Measurements from ENCODE around the gene CXXC4.
A peak's percentile ranks its signal among the peaks of the same experiment; 100 is the strongest.

CXXC4 gene

DNA sequence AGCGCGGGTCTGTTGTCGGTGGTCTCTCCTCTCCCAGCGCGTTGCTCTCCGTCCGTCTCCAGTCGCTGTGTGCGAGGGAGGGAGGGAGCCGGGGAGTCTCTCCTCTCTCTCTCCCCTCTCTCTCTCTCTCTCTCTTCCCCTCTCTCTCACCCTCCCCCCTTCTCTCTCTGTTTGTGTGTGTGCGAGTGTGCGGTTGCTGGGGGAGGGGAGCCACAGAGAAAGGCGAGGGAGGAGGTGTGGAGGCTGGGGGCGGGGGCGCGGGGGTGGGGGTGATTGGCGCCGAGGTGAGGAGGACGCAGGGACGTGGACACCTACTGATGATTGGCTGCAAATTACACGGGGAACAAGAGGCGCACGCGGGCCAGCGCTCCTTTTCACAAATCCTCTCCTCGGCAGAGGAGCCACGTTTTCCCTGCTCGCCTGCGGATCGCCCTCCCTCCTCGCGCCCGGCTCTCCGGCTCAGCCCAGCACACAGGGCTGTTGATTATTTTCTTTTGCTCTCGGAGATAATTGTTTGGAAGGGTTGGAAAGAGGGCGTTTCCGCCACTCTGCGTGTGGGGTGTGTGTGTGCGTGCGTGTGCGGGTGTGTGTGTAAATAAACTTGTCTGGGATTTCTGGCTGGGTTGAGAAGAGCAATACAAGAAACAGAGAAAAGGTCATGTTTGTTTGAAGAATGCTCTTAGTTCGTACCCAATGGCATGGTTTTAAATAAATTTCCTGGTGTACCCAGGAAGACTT, at the start of gene CXXC4:
Gene CXXC4 (minus strand): TSS at position 73 of the 738 bp plus-strand sequence. CDS start 3,092 bp downstream, outside the sequence.
- peak; percentile 5 to 47 for DNase-seq (ENCODE audit: low read depth in 2 of 2)
- H3K4me3 ChIP-seq (replicated peaks in 1 of 2; ENCODE audit: low read depth in 2 of 2, low read length in 2 of 2): peak within 1 kb of the TSS; percentile 48
- TF ChIP-seq, protein P1, sequence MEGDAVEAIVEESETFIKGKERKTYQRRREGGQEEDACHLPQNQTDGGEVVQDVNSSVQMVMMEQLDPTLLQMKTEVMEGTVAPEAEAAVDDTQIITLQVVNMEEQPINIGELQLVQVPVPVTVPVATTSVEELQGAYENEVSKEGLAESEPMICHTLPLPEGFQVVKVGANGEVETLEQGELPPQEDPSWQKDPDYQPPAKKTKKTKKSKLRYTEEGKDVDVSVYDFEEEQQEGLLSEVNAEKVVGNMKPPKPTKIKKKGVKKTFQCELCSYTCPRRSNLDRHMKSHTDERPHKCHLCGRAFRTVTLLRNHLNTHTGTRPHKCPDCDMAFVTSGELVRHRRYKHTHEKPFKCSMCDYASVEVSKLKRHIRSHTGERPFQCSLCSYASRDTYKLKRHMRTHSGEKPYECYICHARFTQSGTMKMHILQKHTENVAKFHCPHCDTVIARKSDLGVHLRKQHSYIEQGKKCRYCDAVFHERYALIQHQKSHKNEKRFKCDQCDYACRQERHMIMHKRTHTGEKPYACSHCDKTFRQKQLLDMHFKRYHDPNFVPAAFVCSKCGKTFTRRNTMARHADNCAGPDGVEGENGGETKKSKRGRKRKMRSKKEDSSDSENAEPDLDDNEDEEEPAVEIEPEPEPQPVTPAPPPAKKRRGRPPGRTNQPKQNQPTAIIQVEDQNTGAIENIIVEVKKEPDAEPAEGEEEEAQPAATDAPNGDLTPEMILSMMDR (IDR thresholded peaks at IDR 0.05; ENCODE audit: low read depth, low read length): no peak

DNA sequence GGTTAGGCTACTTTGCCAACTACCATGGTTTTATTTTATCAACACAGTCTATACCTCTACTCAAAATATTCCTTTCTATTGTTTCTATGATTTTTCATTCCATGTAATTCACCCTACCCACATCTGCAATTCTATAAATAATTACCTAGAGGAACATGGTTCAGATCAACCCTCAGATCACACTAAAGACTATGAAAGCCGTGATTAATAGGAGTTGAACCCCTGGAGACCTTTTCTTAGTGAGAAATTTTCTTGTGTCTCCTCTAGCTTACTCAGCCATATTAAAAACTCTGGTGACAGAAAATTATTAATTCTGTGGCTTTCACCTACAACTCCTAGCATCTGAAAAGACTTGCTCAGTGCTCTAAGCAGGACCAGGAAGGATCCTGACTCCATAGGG, 38.5 kb upstream of the CXXC4 start:
- TF ChIP-seq, protein P1 (IDR thresholded peaks at IDR 0.05; ENCODE audit: low read depth, low read length): no peak
- no peak overlapping the region for H3K4me3 ChIP-seq (replicated peaks in 1 of 2; ENCODE audit: low read depth in 2 of 2, low read length in 2 of 2)
- DNase-seq (ENCODE audit: low read depth in 2 of 2): no peak

DNA sequence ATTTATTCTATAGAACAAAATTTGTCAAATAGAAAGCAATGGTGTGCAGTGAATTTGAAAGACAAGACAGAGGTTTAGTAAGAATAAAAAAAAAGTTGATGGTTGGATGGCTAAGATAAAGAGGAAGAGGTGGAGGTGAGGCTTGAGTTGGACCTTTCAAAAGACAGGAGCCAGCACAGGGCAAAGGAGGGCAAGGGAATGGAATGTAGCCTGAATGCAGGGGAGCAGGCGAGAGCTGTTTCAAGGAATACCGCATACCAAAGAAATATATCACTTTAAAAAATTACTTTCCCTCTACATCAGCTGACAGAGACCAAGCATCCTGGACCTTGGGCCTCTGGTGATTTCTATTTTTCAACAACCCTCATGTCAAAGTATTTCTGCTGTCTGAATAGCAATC, 38.0 kb upstream of the CXXC4 start:
- no peak overlapping the region for H3K4me3 ChIP-seq (replicated peaks in 1 of 2; ENCODE audit: low read depth in 2 of 2, low read length in 2 of 2)
- DNase-seq (ENCODE audit: low read depth in 2 of 2): no peak
- TF ChIP-seq, protein P1 (IDR thresholded peaks at IDR 0.05; ENCODE audit: low read depth, low read length): no peak

DNA sequence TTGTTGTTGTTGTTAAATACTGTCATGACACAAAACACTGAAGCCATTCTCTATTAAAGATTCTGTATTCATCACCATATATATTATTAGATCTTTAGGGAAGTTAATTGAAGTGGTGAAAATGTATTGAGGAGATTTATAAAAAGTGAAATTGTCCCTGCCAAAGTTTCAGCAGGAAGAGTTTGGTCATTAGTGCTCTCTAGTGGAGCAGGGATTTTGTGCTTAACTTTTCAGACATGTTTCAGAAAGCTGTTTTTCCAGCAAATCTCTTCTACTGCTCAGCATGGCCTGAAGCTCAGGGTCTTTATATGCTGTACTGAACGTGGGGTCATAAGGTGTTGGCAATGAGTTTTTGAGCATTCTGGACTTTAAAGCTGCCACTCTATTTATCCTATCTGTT, 36.7 kb upstream of the CXXC4 start:
- TF ChIP-seq, protein P1 (IDR thresholded peaks at IDR 0.05; ENCODE audit: low read depth, low read length): no peak
- no peak for DNase-seq (ENCODE audit: low read depth in 2 of 2)
- no peak overlapping the region for H3K4me3 ChIP-seq (replicated peaks in 1 of 2; ENCODE audit: low read depth in 2 of 2, low read length in 2 of 2)

DNA sequence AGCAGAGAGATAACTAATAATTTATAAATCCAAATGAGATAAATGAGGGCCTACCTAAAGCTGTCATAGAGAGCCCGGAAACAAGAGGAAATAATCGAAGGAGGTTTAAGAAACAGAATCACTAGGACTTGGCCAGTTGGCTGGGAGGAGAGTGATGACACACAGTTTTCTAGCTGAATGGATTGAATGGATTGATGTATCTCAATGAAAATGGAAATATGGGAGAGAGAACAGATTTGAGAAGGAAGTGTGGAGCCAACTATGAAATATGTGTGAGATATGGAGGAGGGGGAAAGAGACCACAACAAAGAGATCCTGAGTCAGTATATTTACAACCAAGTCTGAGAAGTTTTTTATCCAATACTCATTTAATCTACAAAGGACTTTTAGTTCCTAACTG, 35.7 kb upstream of the CXXC4 start:
- DNase-seq (ENCODE audit: low read depth in 2 of 2): no peak
- TF ChIP-seq, protein P1 (IDR thresholded peaks at IDR 0.05; ENCODE audit: low read depth, low read length): no peak

DNA sequence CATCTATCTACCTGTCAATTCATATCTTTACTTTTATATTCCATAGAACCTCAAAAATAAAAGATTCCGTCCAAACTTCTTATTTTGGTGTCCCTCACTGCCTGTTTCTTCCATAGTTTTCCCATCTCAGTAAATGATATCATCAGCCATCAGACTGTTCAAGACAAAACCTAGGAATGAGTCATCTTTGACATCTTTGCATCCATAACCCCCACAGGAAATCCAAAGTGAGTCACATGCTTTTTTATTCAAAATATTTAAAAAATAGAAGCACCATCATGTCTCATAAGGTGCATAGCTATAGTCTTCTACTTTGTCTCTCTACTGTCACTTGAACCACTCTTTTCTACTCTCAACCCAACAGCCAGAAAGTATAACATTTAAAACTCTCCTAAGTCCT, 29.9 kb upstream of the CXXC4 start:
- TF ChIP-seq, protein P1 (IDR thresholded peaks at IDR 0.05; ENCODE audit: low read depth, low read length): no peak
- peak in 1 of 2 donors; percentile 11 for DNase-seq (ENCODE audit: low read depth in 2 of 2)
- no peak overlapping the region for H3K4me3 ChIP-seq (replicated peaks in 1 of 2; ENCODE audit: low read depth in 2 of 2, low read length in 2 of 2)

More for the DNA sequence above, 35.7 kb upstream of the CXXC4 start:
- no peak overlapping the region for H3K4me3 ChIP-seq (replicated peaks in 1 of 2; ENCODE audit: low read depth in 2 of 2, low read length in 2 of 2)
